CD4-positive, alpha-beta T cell (primary cell): ENCODE results near the gene IL15. TPM values are rescaled to one million over a fixed set of nuclear protein-coding genes. Genes with fewer than 3 reads are reported as not detected.

ENCODE experiments used
- ATAC-seq: fragments of 200-7000 bp; cut with Tn5 transposase; one replicate; pipeline ENCODE4 v1.10.0; 2022; ENCODE audit warnings: mild to moderate bottlenecking; ENCODE audit not compliant: poor library complexity
- CTCF ChIA-PET: fragments of 350-600 bp; sonication (Branson Sonifier 250); formaldehyde crosslinking; loops from one replicate; lab custom pipeline; 2021; ENCODE audit warnings: antibody characterized with exemption, inconsistent platforms; lab: Charles Lee
- POLR2A ChIA-PET: fragments of 350-600 bp; sonication (Branson Sonifier 250); formaldehyde crosslinking; loops from one replicate; lab custom pipeline; 2021; ENCODE audit warnings: antibody characterized with exemption, inconsistent platforms; lab: Charles Lee
- DNase-seq, 14 experiments: peaks; one replicate each; pipeline ENCODE4 v3.0.0-alpha.2; 2013 to 2020; ENCODE audit warnings: mixed read lengths in 2 of 14
- H3K27ac ChIP-seq, 2 donors: one replicate each; pipeline versions ENCODE4 v1.5.1 to v1.7.0; 2013; ENCODE audit warnings: low read length in 2 of 2, low read depth in 1 of 2, mild to moderate bottlenecking in 1 of 2
- H3K27me3 ChIP-seq, 2 experiments: 1 replicate in 1 of 2; 2 replicates in 1 of 2; pipeline versions ENCODE4 v1.6.1 to v1.7.0; 2013; ENCODE audit warnings: low read length in 2 of 2, control low read depth in 1 of 2, mild to moderate bottlenecking in 1 of 2, moderate library complexity in 1 of 2; ENCODE audit not compliant: insufficient read depth in 2 of 2, control insufficient read depth in 1 of 2
- H3K36me3 ChIP-seq: one replicate; pipeline ENCODE4 v1.6.1; 2013; ENCODE audit warnings: low read length, control low read depth; ENCODE audit not compliant: insufficient read depth
- H3K4me1 ChIP-seq: one replicate; pipeline ENCODE4 v1.6.1; 2013; ENCODE audit warnings: low read length, control low read depth; ENCODE audit not compliant: insufficient read depth
- H3K4me3 ChIP-seq: one replicate; pipeline ENCODE4 v1.5.1; 2013; ENCODE audit warnings: mild to moderate bottlenecking, low read length, moderate library complexity
- H3K9me3 ChIP-seq, 2 experiments: 1 replicate in 1 of 2; 2 replicates in 1 of 2; pipeline versions ENCODE4 v1.6.1 to v1.7.0; 2013; ENCODE audit warnings: low read length in 2 of 2, mild to moderate bottlenecking in 2 of 2, control low read depth in 1 of 2, moderate library complexity in 1 of 2; ENCODE audit not compliant: control insufficient read depth in 1 of 2, insufficient read depth in 1 of 2
- H3K27ac Mint-ChIP-seq: one replicate; pipeline ENCODE4 v1.8.0; 2020; ENCODE audit warnings: mixed read lengths
- H3K27me3 Mint-ChIP-seq: one replicate; pipeline ENCODE4 v1.8.0; 2021; ENCODE audit warnings: mixed read lengths
- H3K36me3 Mint-ChIP-seq: one replicate; pipeline ENCODE4 v1.8.0; 2021; ENCODE audit warnings: low read depth, mixed read lengths
- H3K4me1 Mint-ChIP-seq: one replicate; pipeline ENCODE4 v1.8.0; 2021; ENCODE audit warnings: low read depth, mixed read lengths
- H3K4me3 Mint-ChIP-seq: one replicate; pipeline ENCODE4 v1.8.0; 2020; ENCODE audit warnings: mild to moderate bottlenecking, mixed read lengths
- H3K9me3 Mint-ChIP-seq: one replicate; pipeline ENCODE4 v1.8.0; 2020; ENCODE audit warnings: mixed read lengths
- CTCF ChIP-seq: fragments of 200-600 bp; IDR thresholded peaks from one replicate; pipeline ENCODE4 v1.8.0; 2022; ENCODE audit warnings: antibody characterized with exemption, mild to moderate bottlenecking
- intact Hi-C, 2 experiments: fragments of 100-400 bp; cut with DNase I in 1 of 2; cut with micrococcal nuclease in 1 of 2; formaldehyde crosslinking; loops; one replicate each; pipeline versions ENCODE4 v1.15.1 to v1.9.0; 2023 to 2025; cut with DNase I, micrococcal nuclease
- total RNA-seq, 174 experiments: library from RNA in 2 of 174; stranded (reverse) in 2 of 174; gene quantifications; one replicate each; pipeline ENCODE4 v1.2.3 and lab custom pipeline; 2021 to 2026

The IL15 gene
- total RNA-seq, 2 experiments from 2014 or later = 0.60 to 1.3 TPM

GRCh38 chr4:141727420-141727819 is 91.0 kb downstream of the IL15 start:
- no peak for TF ChIP-seq CTCF
- H3K36me3 ChIP-seq = peaks cover 4% of the 10 kb centered on the region
- no peaks in the 10 kb centered on the region for H3K36me3 Mint-ChIP-seq
- no peaks in the 10 kb centered on the region for H3K9me3 ChIP-seq
- no peak overlapping the region for H3K27ac Mint-ChIP-seq
- no peaks in the 10 kb centered on the region for H3K9me3 Mint-ChIP-seq
- intact Hi-C loops = no loop called here
- ATAC-seq = no peak
- H3K4me1 ChIP-seq = no peaks in the 10 kb centered on the region
- H3K4me3 ChIP-seq = no peak overlapping the region
- H3K27me3 ChIP-seq = no peaks in the 10 kb centered on the region
- ChIA-PET POLR2A (no interaction called here), CTCF (no interaction called here)
- H3K4me1 Mint-ChIP-seq = no peaks in the 10 kb centered on the region
- DNase-seq = no peak
- H3K27me3 Mint-ChIP-seq = no peaks in the 10 kb centered on the region
- no peak overlapping the region for H3K4me3 Mint-ChIP-seq
- no peak overlapping the region for H3K27ac ChIP-seq

GRCh38 chr4:141730805-141731204 is 94.4 kb downstream of the IL15 start:
- Mint-ChIP-seq H3K9me3 (peaks cover 2% of the 10 kb centered on the region), H3K27ac (no peak overlapping the region), H3K36me3 (no peaks in the 10 kb centered on the region), H3K4me1 (no peaks in the 10 kb centered on the region), H3K27me3 (no peaks in the 10 kb centered on the region), H3K4me3 (no peak overlapping the region)
- no peak overlapping the region for H3K4me3 ChIP-seq
- TF ChIP-seq CTCF = no peak
- no peak overlapping the region for H3K27ac ChIP-seq
- CTCF ChIA-PET = no interaction called here
- no peaks in the 10 kb centered on the region for H3K27me3 ChIP-seq
- H3K9me3 ChIP-seq = peaks cover 0 to 5% of the 10 kb centered on the region in 2 experiments
- POLR2A ChIA-PET = no interaction called here
- no peaks in the 10 kb centered on the region for H3K36me3 ChIP-seq
- no peaks in the 10 kb centered on the region for H3K4me1 ChIP-seq
- intact Hi-C loops = no loop called here
- no peak for DNase-seq
- ATAC-seq = no peak

GRCh38 chr4:141731481-141731880 is 95.1 kb downstream of the IL15 start:
- Histone ChIP-seq H3K27me3 (no peaks in the 10 kb centered on the region), H3K4me1 (no peaks in the 10 kb centered on the region), H3K36me3 (no peaks in the 10 kb centered on the region), H3K9me3 (peaks cover 0 to 5% of the 10 kb centered on the region in 2 experiments), H3K27ac (no peak overlapping the region), H3K4me3 (no peak overlapping the region)
- intact Hi-C loops = no loop called here
- DNase-seq (no peak), ATAC-seq (no peak)
- ChIA-PET POLR2A (no interaction called here), CTCF (no interaction called here)
- H3K9me3 Mint-ChIP-seq = peaks cover 2% of the 10 kb centered on the region
- H3K27ac Mint-ChIP-seq = no peak overlapping the region
- no peaks in the 10 kb centered on the region for H3K4me1 Mint-ChIP-seq
- H3K36me3 Mint-ChIP-seq = no peaks in the 10 kb centered on the region
- no peaks in the 10 kb centered on the region for H3K27me3 Mint-ChIP-seq
- TF ChIP-seq CTCF = no peak
- no peak overlapping the region for H3K4me3 Mint-ChIP-seq
